Heart right ventricle (tissue), 16 donors: Measurements from ENCODE around the gene FLT4. TPM values are rescaled to one million over a fixed set of nuclear protein-coding genes. Genes with fewer than 3 reads are reported as not detected.
"Not testable (repeated sequence)": the region's sequence is repeated elsewhere in the genome, so short reads cannot be mapped to it uniquely, and the experiment has no call there.

Experiments
- ATAC-seq, 8 donors: fragments of 200-7000 bp; cut with Tn5 transposase; one replicate each; pipeline ENCODE4 v1.9.1; 2020; ENCODE audit warnings: mild to moderate bottlenecking in 8 of 8, moderate library complexity in 8 of 8, moderate number of reproducible peaks in 1 of 8
- DNase-seq, 2 donors: peaks; one replicate each; pipeline ENCODE4 v3.0.0-alpha.2; 2020
- H3K27ac ChIP-seq, 10 donors: fragments of 200-600 bp; sonication (generic) in 2 of 10; one replicate each; pipeline versions ENCODE4 v1.5.0 to v1.8.0; 2020 to 2022; ENCODE audit warnings: mild to moderate bottlenecking in 3 of 10
- H3K27me3 ChIP-seq, 7 donors: fragments of 200-600 bp; one replicate each; pipeline ENCODE4 v1.8.0; 2021 to 2022; ENCODE audit warnings: mild to moderate bottlenecking in 2 of 7
- H3K36me3 ChIP-seq, 9 donors: fragments of 200-600 bp; sonication (generic) in 1 of 9; one replicate each; pipeline versions ENCODE4 v1.5.0 to v1.8.0; 2020 to 2022; ENCODE audit warnings: mild to moderate bottlenecking in 2 of 9
- H3K4me1 ChIP-seq, 9 donors: fragments of 200-600 bp; sonication (generic) in 1 of 9; one replicate each; pipeline versions ENCODE4 v1.5.0 to v1.8.0; 2020 to 2022; ENCODE audit warnings: mild to moderate bottlenecking in 4 of 9
- H3K4me3 ChIP-seq, 10 donors: fragments of 200-600 bp; sonication (generic) in 2 of 10; one replicate each; pipeline versions ENCODE4 v1.5.0 to v1.8.0; 2020 to 2022; ENCODE audit warnings: mild to moderate bottlenecking in 7 of 10, moderate library complexity in 2 of 10
- H3K9me3 ChIP-seq, 11 donors: fragments of 200-600 bp in 10 of 11; sonication (generic) in 2 of 11; one replicate each; pipeline versions ENCODE4 v1.5.0 to v1.8.0; 2013 to 2022; ENCODE audit warnings: mild to moderate bottlenecking in 2 of 11, control low read depth in 1 of 11, moderate library complexity in 1 of 11
- WGBS, 2 donors: extraction: QIAGEN DNeasy Blood & Tissue Kit; methylation state at CpG; one replicate each; pipeline ENCODE4 v1.1.7; 2013; ENCODE audit warnings: inconsistent platforms in 1 of 2; 5-methylcytosine and 5-hydroxymethylcytosine counted together
- intact Hi-C, 10 donors: fragments of 100-400 bp; cut with DNase I; formaldehyde crosslinking; loops; one replicate each; pipeline versions ENCODE4 v1.11.1 to v1.14.2; 2022
- polyA plus RNA-seq, 2 donors: library from polyadenylated mRNA; stranded (reverse); fragments of 200-250 nt; gene quantifications; one replicate each; pipeline ENCODE4 v1.2.3, GENCODE V29; 2013
- total RNA-seq, 10 donors: library from RNA; stranded (reverse); fragmentation: NEBNext Ultra II Directional in 3 of 10; extraction: Animal tissue kit (Norgen Biotek cat#: 25700) in 3 of 10; gene quantifications; one replicate each; pipeline versions ENCODE4 v1.2.1 to v1.2.4, GENCODE V29; 2021 to 2023
- TF ChIP-seq, protein P1 (sequence below), 9 donors: fragments of 200-600 bp; sonication (generic) in 2 of 9; IDR thresholded peaks; one replicate each; pipeline versions ENCODE4 v1.5.0 to v1.8.0; 2021 to 2022; ENCODE audit warnings: antibody characterized with exemption in 9 of 9, mild to moderate bottlenecking in 5 of 9, moderate library complexity in 1 of 9
- donor health status: Arrhythmogenic right ventricular cardiomyopathy.
- donor health status: ischemic (EF 13 %, LVEDD 7.1; RV severe dilation, severe dysfunction).
- donor health status: healthy with polysubstance abuse.
- donor health status: DM: no; HTN: yes; CAD: no.
- donor health status: DM: no; HTN: no; CAD: no.
- donor health status: ischemic (EF 25% LVEDD 6.9; RV normal size, moderate dysfunction).
- donor health status: ischemic (EF 25% LVEDD 5.7; RV mildly dilated, moderate dysfunction).
- donor health status: healthy.
- donor health status: DM: yes; HTN: yes; CAD: no.
- donor health status: Ischemic cardiomyopathy.
- donor health status: ischemic (EF 35%, LVEDD 5.7; RV mildly dilated, moderate dysfunction).
- donor health status: nonischemic (EF 11% LVEDD 7.7; RV severe dilation, severe dysfunction).
- donor health status: DM: yes; HTN: yes; CAD: no.
- donor health status: PGD.
- donor health status: ischemic (EF 29% LVEDD 5.4; RV normal size, mild dysfunction).
- donor health status: nonischemic (EF 23%, LVEDD 6.1; RV moderate dilation, normal function).

Gene FLT4
- total and polyA plus RNA-seq, 12 donors, result 3.8 to 10.8 (median 6.3) TPM

DNA sequence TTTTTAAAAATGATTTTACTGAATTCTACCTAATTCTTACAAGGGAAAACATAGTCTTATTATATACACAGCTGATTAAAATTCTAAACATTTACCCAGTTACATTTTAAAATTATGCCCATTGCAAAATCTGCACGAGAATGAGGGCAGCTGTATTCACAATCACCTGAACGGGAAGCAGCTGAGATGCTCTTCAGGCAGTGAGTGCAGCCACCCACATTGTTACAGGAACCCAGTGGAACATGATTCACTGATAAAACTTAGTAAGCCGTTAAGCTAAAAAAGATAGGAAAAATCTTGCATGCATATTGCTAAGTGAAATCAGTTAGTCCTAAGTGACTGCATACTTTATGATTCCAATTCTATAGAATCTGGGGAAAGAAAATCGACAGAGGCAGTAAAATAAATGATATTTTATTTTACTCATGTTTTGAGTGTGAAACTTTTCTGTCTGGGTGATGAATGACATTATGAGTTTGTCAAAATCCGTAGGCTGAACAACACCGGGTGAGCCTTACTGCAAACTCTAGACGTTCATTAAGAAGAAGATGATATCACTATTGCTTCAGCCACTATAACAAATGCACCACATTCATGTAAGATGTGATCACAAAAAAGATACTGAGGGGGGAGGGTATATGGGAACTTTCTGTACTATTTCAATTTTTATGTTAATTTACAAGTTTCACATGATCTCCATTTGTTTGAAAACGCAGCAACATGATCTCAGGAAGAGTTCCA is 39.1 kb upstream of the FLT4 start:
- whole genome bisulfite sequencing, 2 donors, result 48 to 49% methylated on average over 8 of the region's 8 CpGs
- no peaks in the 10 kb centered on the region for H3K36me3 ChIP-seq
- TF ChIP-seq, protein P1, sequence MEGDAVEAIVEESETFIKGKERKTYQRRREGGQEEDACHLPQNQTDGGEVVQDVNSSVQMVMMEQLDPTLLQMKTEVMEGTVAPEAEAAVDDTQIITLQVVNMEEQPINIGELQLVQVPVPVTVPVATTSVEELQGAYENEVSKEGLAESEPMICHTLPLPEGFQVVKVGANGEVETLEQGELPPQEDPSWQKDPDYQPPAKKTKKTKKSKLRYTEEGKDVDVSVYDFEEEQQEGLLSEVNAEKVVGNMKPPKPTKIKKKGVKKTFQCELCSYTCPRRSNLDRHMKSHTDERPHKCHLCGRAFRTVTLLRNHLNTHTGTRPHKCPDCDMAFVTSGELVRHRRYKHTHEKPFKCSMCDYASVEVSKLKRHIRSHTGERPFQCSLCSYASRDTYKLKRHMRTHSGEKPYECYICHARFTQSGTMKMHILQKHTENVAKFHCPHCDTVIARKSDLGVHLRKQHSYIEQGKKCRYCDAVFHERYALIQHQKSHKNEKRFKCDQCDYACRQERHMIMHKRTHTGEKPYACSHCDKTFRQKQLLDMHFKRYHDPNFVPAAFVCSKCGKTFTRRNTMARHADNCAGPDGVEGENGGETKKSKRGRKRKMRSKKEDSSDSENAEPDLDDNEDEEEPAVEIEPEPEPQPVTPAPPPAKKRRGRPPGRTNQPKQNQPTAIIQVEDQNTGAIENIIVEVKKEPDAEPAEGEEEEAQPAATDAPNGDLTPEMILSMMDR (IDR thresholded peaks at IDR 0.05), result no peak
- intact Hi-C loops, result no loop called here
- DNase-seq (no peak), ATAC-seq (no peak)
- peaks cover 0 to 90% (median 54%) of the 10 kb centered on the region in 7 donors for H3K27me3 ChIP-seq
- no peaks in the 10 kb centered on the region for H3K4me1 ChIP-seq
- no peak overlapping the region for H3K27ac ChIP-seq
- H3K9me3 ChIP-seq, result no peaks in the 10 kb centered on the region
- no peak overlapping the region for H3K4me3 ChIP-seq

DNA sequence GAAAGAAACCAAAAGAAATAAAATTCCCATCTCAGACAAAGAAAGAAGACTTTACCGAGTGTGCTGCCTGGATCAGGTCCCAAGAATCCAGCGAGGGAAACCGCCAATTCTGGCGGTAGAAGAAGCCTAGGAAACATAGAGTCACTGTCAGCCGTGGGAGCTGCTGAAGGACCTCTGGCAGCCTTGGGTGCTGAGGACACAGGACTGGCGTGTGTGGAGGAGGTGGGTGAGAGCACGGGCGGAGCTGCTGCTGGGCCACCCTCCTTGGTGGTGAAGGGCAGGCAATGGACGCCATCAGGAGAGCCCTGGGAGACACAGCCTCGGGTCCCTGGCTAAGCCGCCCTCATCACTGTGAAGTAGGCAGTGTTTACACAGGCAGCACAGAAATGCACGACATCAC is 37.4 kb upstream of the FLT4 start:
- peaks cover 0 to 85% (median 60%) of the 10 kb centered on the region in 7 donors for H3K27me3 ChIP-seq
- H3K4me1 ChIP-seq, H3K9me3 ChIP-seq, intact Hi-C loops, DNase-seq, H3K36me3 ChIP-seq, ATAC-seq, H3K4me3 ChIP-seq, H3K27ac ChIP-seq: not testable (repeated sequence)
- 59 to 61% methylated on average over 12 of the region's 12 CpGs for WGBS, 2 donors

DNA sequence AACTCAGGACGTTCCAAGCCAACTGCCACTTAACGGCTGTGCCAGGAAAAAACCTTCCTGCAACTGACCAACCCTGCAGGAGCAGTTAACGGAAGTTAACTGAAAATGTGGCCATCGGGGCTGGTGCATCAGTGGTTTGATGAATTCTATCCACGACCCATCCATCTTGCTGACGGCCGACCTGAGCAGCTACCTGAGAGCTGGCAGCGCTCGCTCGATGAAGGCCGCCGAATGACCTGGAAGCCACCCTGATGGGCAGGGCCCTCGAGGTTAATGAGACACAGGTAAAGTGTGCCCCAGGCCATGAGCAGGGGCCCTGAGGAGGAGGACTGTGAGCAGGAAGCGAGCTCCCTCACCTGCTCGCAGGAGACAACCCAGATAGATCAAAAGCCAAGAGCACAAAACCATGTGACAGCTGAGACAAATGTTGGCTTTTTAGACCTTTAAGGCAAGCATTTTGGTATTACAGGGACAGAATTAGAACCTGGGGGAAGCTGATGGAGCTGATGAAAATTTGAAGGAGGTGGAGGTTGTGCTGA is 35.3 kb upstream of the FLT4 start:
- 81% methylated on average over 15 of the region's 15 CpGs for WGBS, 2 donors
- H3K9me3 ChIP-seq, result peaks cover 0 to 7% (median 0%) of the 10 kb centered on the region in 11 donors
- DNase-seq, result no peak
- no peaks in the 10 kb centered on the region for H3K36me3 ChIP-seq
- intact Hi-C loops, result no loop called here
- TF ChIP-seq, protein P1 (IDR thresholded peaks at IDR 0.05), result no peak
- H3K4me3 ChIP-seq, result no peak overlapping the region
- no peak overlapping the region for H3K27ac ChIP-seq
- no peak for ATAC-seq
- H3K27me3 ChIP-seq, result peaks cover 0 to 72% (median 60%) of the 10 kb centered on the region in 7 donors
- no peaks in the 10 kb centered on the region for H3K4me1 ChIP-seq

DNA sequence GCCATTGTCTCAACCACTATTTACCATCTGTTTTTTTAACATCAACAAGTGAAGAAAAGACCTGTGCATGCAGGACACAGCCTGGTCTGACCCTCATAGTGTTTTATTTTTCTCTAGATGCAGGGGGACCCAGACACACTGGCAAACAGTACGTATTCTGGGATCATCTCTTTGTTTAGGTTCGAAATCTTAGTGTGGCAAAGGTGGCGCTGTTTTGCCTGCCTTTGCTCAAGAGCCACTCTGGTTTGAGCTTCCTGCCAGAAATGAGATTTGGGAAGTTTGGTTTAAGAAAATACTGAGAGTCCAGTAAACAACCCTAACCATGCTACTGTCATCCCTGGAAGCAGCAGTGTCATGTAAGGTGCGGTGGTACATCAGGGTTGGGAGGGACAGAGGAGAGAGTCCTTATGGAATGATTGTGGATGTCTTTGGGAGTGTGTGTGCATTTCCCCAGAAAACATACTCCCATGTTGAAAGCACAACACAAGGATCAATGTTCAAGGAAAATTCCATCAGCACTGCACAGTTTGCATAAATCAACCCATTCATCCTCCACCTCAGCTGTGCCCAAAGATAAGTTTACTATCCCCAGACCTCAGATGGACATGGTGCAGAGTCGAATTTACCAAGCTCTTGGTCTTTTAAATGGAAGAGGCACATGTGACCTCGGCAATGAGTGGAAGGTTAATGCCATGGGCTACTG is 34.0 kb upstream of the FLT4 start:
- Histone ChIP-seq H3K9me3 (peaks cover 0 to 7% (median 0%) of the 10 kb centered on the region in 11 donors), H3K27me3 (peaks cover 0 to 66% (median 54%) of the 10 kb centered on the region in 7 donors)
- TF ChIP-seq, protein P1 (IDR thresholded peaks at IDR 0.05), result no peak

More for the DNA sequence above, 34.0 kb upstream of the FLT4 start:
- H3K36me3 ChIP-seq, result no peaks in the 10 kb centered on the region
- DNase-seq, result no peak
- ATAC-seq, result no peak
- 75 to 76% methylated on average over 6 of the region's 6 CpGs for WGBS, 2 donors
- no peak overlapping the region for H3K27ac ChIP-seq
- intact Hi-C loops, result no loop called here
- H3K4me3 ChIP-seq, result no peak overlapping the region
- no peaks in the 10 kb centered on the region for H3K4me1 ChIP-seq
